K562 (cell line): ENCODE data around the gene PPAN. TPM values are rescaled to one million over a fixed set of nuclear protein-coding genes. Genes with fewer than 3 reads are reported as not detected.

Experiments used
- ATAC-seq: fragments of 200-7000 bp; cut with Tn5 transposase; 3 replicates; pipeline ENCODE4 v1.9.1; 2020; ENCODE audit warnings: moderate library complexity
- BruUV-seq: library from RNA; stranded (reverse); fragments of 400-500 nt; replicated peaks from 2 replicates; lab custom pipeline; 2021; lab: Mats Ljungman, UMichigan
- CTCF ChIA-PET: fragments of 300-600 bp; formaldehyde crosslinking; extraction: SDS; loops from one replicate; lab custom pipeline; 2021; ENCODE audit warnings: low intra/inter-chr PET ratio; lab: Yijun Ruan, JAX
- POLR2A ChIA-PET: fragments of 300-600, 350-650 bp; sonication (Branson Sonifier 250); formaldehyde crosslinking; extraction: SDS; loops from one replicate; lab custom pipeline; 2021; ENCODE audit warnings: antibody characterized with exemption, inconsistent platforms; lab: Yijun Ruan, JAX
- DNase-seq, 4 experiments: peaks; one replicate each; pipeline versions ENCODE4 v3.0.0 to v3.0.0-alpha.2; 2011 to 2018; ENCODE audit warnings: low spot score in 3 of 4, mixed read lengths in 3 of 4; ENCODE audit errors: extremely low read depth in 1 of 4
- FAIRE-seq: peaks from 2 replicates; lab custom pipeline; 2011; peaks lifted over from hg19 to GRCh38; lab: Jason Lieb, UNC
- H2AFZ ChIP-seq: 2 replicates; pipeline ENCODE4 v1.6.0; 2011; ENCODE audit warnings: low read depth, low read length, control low read depth, inconsistent platforms
- H3K27ac ChIP-seq: fragments of 200-600 bp; 3 replicates; pipeline ENCODE4 v1.8.0; 2011; ENCODE audit warnings: low read depth, mild to moderate bottlenecking, control low read depth, inconsistent platforms, low read length, moderate library complexity, mixed read lengths; ENCODE audit errors: extremely low read depth
- H3K27me3 ChIP-seq, 2 experiments: fragments of 300-600 bp in 1 of 2; 2 replicates in 1 of 2; 3 replicates in 1 of 2; pipeline versions ENCODE4 v1.6.0 to v1.8.0; 2011; ENCODE audit warnings: inconsistent platforms in 2 of 2, low read length in 2 of 2, mild to moderate bottlenecking in 1 of 2, mixed read lengths in 1 of 2, moderate library complexity in 1 of 2; ENCODE audit not compliant: control insufficient read depth in 2 of 2, insufficient read depth in 2 of 2
- H3K36me3 ChIP-seq: fragments of 300-600 bp; 3 replicates; pipeline ENCODE4 v1.8.0; 2011; ENCODE audit warnings: mild to moderate bottlenecking, low read length, inconsistent platforms; ENCODE audit not compliant: control insufficient read depth, insufficient read depth
- H3K4me1 ChIP-seq, 2 experiments: fragments of 200-600 bp in 1 of 2; replicated peaks in 1 of 2; 2 replicates in 1 of 2; 3 replicates in 1 of 2; pipeline versions ENCODE4 v1.5.1 to v1.8.0; 2011; ENCODE audit warnings: inconsistent platforms in 2 of 2, low read length in 2 of 2, mild to moderate bottlenecking in 1 of 2, mixed read lengths in 1 of 2, moderate library complexity in 1 of 2; ENCODE audit not compliant: control insufficient read depth in 2 of 2, insufficient read depth in 2 of 2
- H3K4me2 ChIP-seq: 2 replicates; pipeline ENCODE4 v1.6.1; 2011; ENCODE audit warnings: low read length, control low read depth, inconsistent platforms, mixed read lengths; ENCODE audit not compliant: insufficient read depth
- H3K4me3 ChIP-seq: fragments of 200-600 bp; sonication (generic), shearing (Covaris generic); 2 replicates; pipeline ENCODE4 v1.5.1; 2016; ENCODE audit warnings: control low read depth, inconsistent platforms
- H3K79me2 ChIP-seq: fragments of 200-600 bp; 3 replicates; pipeline ENCODE4 v1.8.0; 2011; ENCODE audit warnings: low read length, inconsistent platforms; ENCODE audit not compliant: control insufficient read depth, insufficient read depth
- H3K9ac ChIP-seq, 2 experiments: 2 replicates each; pipeline versions ENCODE4 v1.6.0 to v1.6.1; 2011; ENCODE audit warnings: low read depth in 2 of 2, low read length in 2 of 2, control low read depth in 1 of 2, inconsistent platforms in 1 of 2, mild to moderate bottlenecking in 1 of 2, mixed read lengths in 1 of 2; ENCODE audit not compliant: insufficient read depth in 1 of 2
- H3K9me1 ChIP-seq: one replicate; pipeline ENCODE4 v1.6.0; 2011; ENCODE audit warnings: inconsistent platforms, mild to moderate bottlenecking, low read length, moderate library complexity; ENCODE audit not compliant: control insufficient read depth, insufficient read depth
- H3K9me3 ChIP-seq: replicated peaks from 2 replicates; pipeline ENCODE4 v1.5.1; 2011; ENCODE audit warnings: low read depth, low read length, inconsistent platforms; ENCODE audit not compliant: control insufficient read depth, insufficient read depth
- H4K20me1 ChIP-seq: replicated peaks from 2 replicates; pipeline ENCODE4 v1.6.1; 2011; ENCODE audit warnings: low read length, inconsistent platforms, mixed read lengths; ENCODE audit not compliant: control insufficient read depth, insufficient read depth
- CBX1 ChIP-seq: sonication (generic); IDR thresholded peaks from 2 replicates; pipeline ENCODE4 v1.6.1; 2016; ENCODE audit warnings: antibody characterized with exemption, low read depth, mild to moderate bottlenecking
- E2F3 ChIP-seq: fragments of 250-450 bp; sonication (Bioruptor Pico); IDR thresholded peaks from 2 replicates; pipeline ENCODE4 v1.4.0; 2020; ENCODE audit warnings: mild to moderate bottlenecking
- ESRRA ChIP-seq: fragments of 450-650 bp; IDR thresholded peaks from 2 replicates; pipeline ENCODE4 v1.6.1; 2014; ENCODE audit warnings: low read depth, mild to moderate bottlenecking, moderate library complexity, borderline replicate concordance
- HDAC1 ChIP-seq, 2 experiments: fragments of 450-650 bp; IDR thresholded peaks; 2 replicates each; pipeline ENCODE4 v1.6.1; 2016 to 2017; ENCODE audit warnings: inconsistent platforms in 1 of 2, mild to moderate bottlenecking in 1 of 2, moderate library complexity in 1 of 2
- HINFP ChIP-seq: fragments of 450-650 bp; conservative IDR thresholded peaks from 2 replicates; pipeline ENCODE4 v1.6.1; 2016; ENCODE audit warnings: missing genetic modification characterization, low read depth, mild to moderate bottlenecking, control low read depth, missing compliant biosample characterization
- KDM1A ChIP-seq, 2 experiments: fragments of 450-650 bp; IDR thresholded peaks; 2 replicates each; pipeline ENCODE4 v1.6.1; 2016; ENCODE audit warnings: mild to moderate bottlenecking in 2 of 2
- NFIC ChIP-seq: fragments of 450-650 bp; IDR thresholded peaks from 2 replicates; pipeline ENCODE4 v1.6.1; 2017; ENCODE audit warnings: mild to moderate bottlenecking, inconsistent platforms
- NR2C1 ChIP-seq, 2 experiments: fragments of 450-650 bp; IDR thresholded peaks; 2 replicates each; pipeline ENCODE4 v1.6.1; 2017; ENCODE audit warnings: mild to moderate bottlenecking in 2 of 2, antibody characterized with exemption in 1 of 2, inconsistent platforms in 1 of 2, missing compliant biosample characterization in 1 of 2, missing genetic modification characterization in 1 of 2
- POLR2B ChIP-seq: fragments of 450-650 bp; IDR thresholded peaks from 2 replicates; pipeline ENCODE4 v1.6.1; 2018; ENCODE audit warnings: low read depth; ENCODE audit not compliant: partially characterized antibody
- RBM14 ChIP-seq: fragments of 200-400 bp; formaldehyde crosslinking; IDR thresholded peaks from 2 replicates; pipeline ENCODE4 v1.6.1; 2018; ENCODE audit warnings: low read depth, mild to moderate bottlenecking, low read length, moderate library complexity, borderline replicate concordance; ENCODE audit not compliant: insufficient read depth
- RBM25 ChIP-seq: fragments of 200-400 bp; formaldehyde crosslinking; IDR thresholded peaks from 2 replicates; pipeline ENCODE4 v1.6.1; 2018; ENCODE audit warnings: low read length, low read depth, moderate library complexity; ENCODE audit not compliant: severe bottlenecking
- RCOR1 ChIP-seq, 2 experiments: IDR thresholded peaks; 2 replicates each; pipeline ENCODE4 v1.6.1; 2012; ENCODE audit warnings: low read depth in 2 of 2, low read length in 2 of 2, borderline replicate concordance in 1 of 2, improper control_type of control experiment in 1 of 2
- SP2 ChIP-seq: IDR thresholded peaks from 2 replicates; pipeline ENCODE4 v1.6.1; 2011; ENCODE audit warnings: mild to moderate bottlenecking, low read depth, low read length, moderate library complexity; ENCODE audit not compliant: poor library complexity, severe bottlenecking; ENCODE audit errors: extremely low read depth
- WGBS: fragments of 100-300 bp; shearing (Covaris generic); methylation state at CpG from one replicate; pipeline ENCODE4 v1.1.6; 2016; ENCODE audit warnings: low coverage, mixed read lengths; ENCODE audit not compliant: insufficient coverage; ENCODE audit errors: missing lambda C conversion rate; 5-methylcytosine and 5-hydroxymethylcytosine counted together
- in situ Hi-C: fragments of 300-500 bp; cut with MboI; formaldehyde crosslinking; loops from 4 replicates; pipeline ENCODE4 v1.15.0; 2018; ENCODE audit warnings: inconsistent platforms, mixed read lengths
- intact Hi-C: fragments of 100-400 bp; cut with micrococcal nuclease; formaldehyde crosslinking; loops from 2 replicates; pipeline ENCODE4 v1.14.2; 2022
- polyA plus RNA-seq, 8 experiments: library from polyadenylated mRNA; depleted of rRNA in 4 of 8; stranded (reverse) in 5 of 8; unstranded in 3 of 8; fragments of >200 nt; fragmentation: Nextera tagmentation in 2 of 8; fragmentation: Illumina TruSeq in 1 of 8; extraction: Ambion mirVana in 2 of 8; extraction: Trizol in 1 of 8; gene quantifications; 2 replicates each; pipeline versions ENCODE4 v1.2.1 to v1.2.3, GENCODE V29; 2011 to 2014; ENCODE audit warnings: inconsistent platforms in 1 of 8, missing spikeins in 1 of 8
- total RNA-seq, 7 experiments: library from RNA; depleted of rRNA in 6 of 7; stranded (reverse); fragments of >200 nt in 6 of 7; fragmentation: Illumina TruSeq in 2 of 7; extraction: Trizol in 2 of 7; gene quantifications; 2 replicates each; pipeline versions ENCODE4 v1.2.1 to v1.2.3, GENCODE V29; 2011 to 2021; ENCODE audit warnings: low replicate concordance in 1 of 7
- TF ChIP-seq, protein P1 (sequence below): fragments of 450-650 bp; IDR thresholded peaks from 2 replicates; pipeline ENCODE4 v1.6.1; 2018; ENCODE audit warnings: mild to moderate bottlenecking, low read depth; ENCODE audit not compliant: partially characterized antibody

Gene PPAN
- total and polyA plus RNA-seq, 9 of the 15 experiments (the other 6 are each of a cell fraction or from before 2014, with no cell fraction given), result 2.2 to 129 (median 59.1) TPM

DNA sequence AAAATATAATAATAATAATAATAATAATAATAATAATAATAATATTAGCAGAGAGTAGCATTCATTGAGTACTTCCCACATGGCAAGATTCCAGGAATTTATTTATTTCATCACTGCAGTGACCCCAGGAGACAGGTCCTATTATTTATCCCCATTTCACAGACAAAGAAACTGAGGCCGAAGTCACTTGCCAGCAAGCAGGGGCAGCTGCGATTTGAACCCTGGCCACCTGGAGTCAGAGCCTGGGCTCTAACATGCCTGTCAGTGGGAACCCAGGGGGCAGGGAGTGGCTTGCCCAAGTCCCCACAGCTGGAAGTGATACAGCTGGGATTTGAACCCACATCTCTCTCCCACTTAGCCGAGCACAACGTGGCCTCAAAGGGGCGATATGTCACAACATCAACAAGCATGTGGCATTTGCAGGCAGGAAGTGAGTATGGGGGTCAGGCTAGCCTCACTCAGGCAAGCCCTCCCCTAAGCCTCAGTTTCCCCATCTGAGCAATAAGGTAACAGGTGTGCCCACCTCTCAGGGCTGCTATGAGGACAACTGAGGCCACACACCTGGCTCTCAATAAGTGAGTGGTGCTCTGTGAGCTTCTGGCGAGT lies 17.1 kb upstream of the PPAN start (continued):
- peak; percentile 78; the same call in 1 of the 2 replicates for TF ChIP-seq CBX1
- TF ChIP-seq HINFP (tag), result no peak
- no peak for TF ChIP-seq E2F3 (CRISPR knock-in tag)
- peak; percentile 95 for TF ChIP-seq RBM25

DNA sequence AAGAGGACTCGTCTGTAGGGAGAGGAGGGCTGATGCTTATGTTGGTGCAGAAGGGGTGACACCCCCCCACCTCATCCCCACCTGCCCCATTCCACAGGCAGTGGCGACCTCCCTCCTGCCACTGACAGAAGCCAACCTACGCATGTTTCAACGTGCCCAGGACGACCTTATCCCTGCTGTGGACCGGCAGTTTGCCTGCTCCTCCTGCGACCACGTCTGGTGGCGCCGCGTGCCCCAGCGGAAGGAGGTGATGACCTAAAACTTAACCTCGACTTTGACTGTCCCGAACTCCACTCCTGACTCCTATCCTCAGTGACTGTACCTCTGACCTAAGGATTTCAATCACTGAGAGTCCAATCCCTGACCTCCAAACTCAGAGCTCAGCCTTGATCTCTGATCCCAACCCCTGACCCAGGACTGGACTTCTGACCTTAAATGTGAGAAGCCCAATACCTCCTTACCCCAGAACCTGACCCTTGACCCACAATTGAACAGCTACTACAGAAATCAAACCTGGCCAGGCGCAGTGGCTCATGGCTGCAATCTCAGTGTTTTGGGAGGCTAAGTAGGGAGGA lies 16.3 kb upstream of the PPAN start:
- Histone ChIP-seq H2AFZ (no peak overlapping the region), H3K36me3 (no peaks in the 10 kb centered on the region; the same call in 2 of the 3 replicates), H3K9me3 (no peaks in the 10 kb centered on the region), H3K27me3 (no peaks in the 10 kb centered on the region), H3K27ac (no peak overlapping the region), H3K79me2 (peaks cover 3% of the 10 kb centered on the region; the same call in 1 of the 3 replicates), H4K20me1 (peaks cover 3% of the 10 kb centered on the region; the same call in 1 of the 2 replicates), H3K4me2 (no peak overlapping the region), H3K4me3 (no peak overlapping the region), H3K9ac (no peak overlapping the region), H3K9me1 (no peaks in the 10 kb centered on the region), H3K4me1 (peaks cover 12 to 47% of the 10 kb centered on the region in 2 experiments; a peak in 4 of 5 replicates)
- CTCF ChIA-PET, result no interaction called here
- in situ Hi-C loops (no loop called here), intact Hi-C loops (no loop called here)
- ATAC-seq, result no peak
- BruUV-seq, result no TSS peak
- no peak for FAIRE-seq
- WGBS, result 28% methylated on average over 15 of the region's 15 CpGs
- peak in 1 of 4 experiments; percentile 4 for DNase-seq
- POLR2A ChIA-PET, result interaction anchor here (0.7 kb wide), 1 partner anchor 199 kb away, joined by 3 read pairs; no protein-coding TSS in a partner anchor
- TF ChIP-seq NR2C1 (IDR thresholded peaks at IDR 0.05) (peak; percentile 56), NR2C1 (tag; IDR thresholded peaks at IDR 0.05) (no peak), HDAC1 (IDR thresholded peaks at IDR 0.05) (peak in 1 of 2 experiments; percentile 46; a peak in 1 of 4 replicates), POLR2B (no peak), KDM1A (IDR thresholded peaks at IDR 0.05) (peak; percentile 87 to 94; a peak in 3 of 4 replicates), NFIC (no peak), ESRRA (0 out of 2 replicates have a peak, but pooled peaks have one; percentile 28), RCOR1 (IDR thresholded peaks at IDR 0.05; ENCODE audit: borderline replicate concordance in 1 of 2, low read depth in 2 of 2, low read length in 2 of 2) (peak in 1 of 2 experiments; percentile 41; a peak in 1 of 4 replicates), SP2 (no peak), RBM14 (no peak)
- TF ChIP-seq, protein P1, sequence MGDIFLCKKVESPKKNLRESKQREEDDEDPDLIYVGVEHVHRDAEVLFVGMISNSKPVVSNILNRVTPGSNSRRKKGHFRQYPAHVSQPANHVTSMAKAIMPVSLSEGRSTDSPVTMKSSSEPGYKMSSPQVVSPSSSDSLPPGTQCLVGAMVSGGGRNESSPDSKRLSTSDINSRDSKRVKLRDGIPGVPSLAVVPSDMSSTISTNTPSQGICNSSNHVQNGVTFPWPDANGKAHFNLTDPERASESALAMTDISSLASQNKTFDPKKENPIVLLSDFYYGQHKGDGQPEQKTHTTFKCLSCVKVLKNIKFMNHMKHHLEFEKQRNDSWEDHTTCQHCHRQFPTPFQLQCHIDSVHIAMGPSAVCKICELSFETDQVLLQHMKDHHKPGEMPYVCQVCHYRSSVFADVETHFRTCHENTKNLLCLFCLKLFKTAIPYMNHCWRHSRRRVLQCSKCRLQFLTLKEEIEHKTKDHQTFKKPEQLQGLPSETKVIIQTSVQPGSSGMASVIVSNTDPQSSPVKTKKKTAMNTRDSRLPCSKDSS, result no peak
